Endothelial cell of umbilical vein (primary cell): ENCODE measurements around the gene ANKS1A.

Source experiments
- EZH2 ChIP-seq: IDR thresholded peaks from 2 replicates; pipeline ENCODE4 v1.6.1; 2012; ENCODE audit warnings: borderline replicate concordance, low read depth, mild to moderate bottlenecking, moderate library complexity, low read length, inconsistent platforms; ENCODE audit not compliant: severe bottlenecking
- JUN ChIP-seq: IDR thresholded peaks from 2 replicates; pipeline ENCODE4 v1.6.1; 2011; ENCODE audit warnings: borderline replicate concordance, low read depth; ENCODE audit not compliant: insufficient read length, insufficient read depth
- POLR2A ChIP-seq: IDR thresholded peaks from 2 replicates; pipeline ENCODE4 v1.6.1; 2012; ENCODE audit warnings: low read depth, mild to moderate bottlenecking, control low read depth, low read length
- POLR2AphosphoS5 ChIP-seq: IDR thresholded peaks from 2 replicates; pipeline ENCODE4 v1.6.1; 2012; ENCODE audit warnings: low read depth, mild to moderate bottlenecking, control low read depth, low read length, moderate library complexity; ENCODE audit not compliant: insufficient read depth
- TF ChIP-seq, protein P1 (sequence below), 2 donors: IDR thresholded peaks; 1 replicate in 1 of 2; 2 replicates in 1 of 2; pipeline ENCODE4 v1.5.1; 2011; ENCODE audit warnings: low read length in 2 of 2, mild to moderate bottlenecking in 2 of 2, moderate library complexity in 2 of 2, control low read depth in 1 of 2, inconsistent platforms in 1 of 2, low read depth in 1 of 2; ENCODE audit not compliant: insufficient read depth in 1 of 2; ENCODE audit errors: extremely low read depth in 1 of 2

DNA sequence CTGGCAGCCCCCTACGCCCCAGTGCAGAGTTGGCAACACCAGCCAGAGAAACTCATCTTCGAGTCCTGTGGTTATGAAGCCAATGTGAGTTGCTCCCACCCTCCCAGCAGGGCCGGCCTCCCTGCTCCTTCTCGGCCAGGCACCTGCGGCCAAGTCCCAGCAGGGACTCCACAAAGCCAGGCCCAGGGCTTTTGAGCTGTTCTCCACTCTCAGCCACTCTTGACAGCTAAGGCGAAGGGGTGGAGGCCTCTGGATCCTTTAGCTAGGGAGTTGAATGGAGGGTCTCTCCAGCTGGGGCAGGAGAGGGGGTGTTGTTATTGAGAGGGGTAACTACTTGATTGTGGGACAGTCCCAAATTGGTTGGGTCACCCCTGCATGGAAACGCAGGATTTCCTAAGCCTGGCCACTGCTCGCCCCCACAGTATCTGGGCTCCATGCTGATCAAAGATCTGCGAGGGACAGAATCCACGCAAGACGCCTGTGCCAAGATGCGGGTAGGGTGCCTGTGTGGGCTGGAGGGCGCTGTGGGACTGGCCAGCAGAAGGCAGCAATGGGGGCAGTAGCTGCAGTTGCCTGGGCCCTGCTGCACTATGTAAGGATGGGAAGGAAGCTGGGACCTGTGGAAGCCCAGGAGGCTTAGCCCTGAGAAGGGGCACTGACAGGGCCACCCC, 193.8 kb downstream of the ANKS1A start:
- TF ChIP-seq, protein P1, sequence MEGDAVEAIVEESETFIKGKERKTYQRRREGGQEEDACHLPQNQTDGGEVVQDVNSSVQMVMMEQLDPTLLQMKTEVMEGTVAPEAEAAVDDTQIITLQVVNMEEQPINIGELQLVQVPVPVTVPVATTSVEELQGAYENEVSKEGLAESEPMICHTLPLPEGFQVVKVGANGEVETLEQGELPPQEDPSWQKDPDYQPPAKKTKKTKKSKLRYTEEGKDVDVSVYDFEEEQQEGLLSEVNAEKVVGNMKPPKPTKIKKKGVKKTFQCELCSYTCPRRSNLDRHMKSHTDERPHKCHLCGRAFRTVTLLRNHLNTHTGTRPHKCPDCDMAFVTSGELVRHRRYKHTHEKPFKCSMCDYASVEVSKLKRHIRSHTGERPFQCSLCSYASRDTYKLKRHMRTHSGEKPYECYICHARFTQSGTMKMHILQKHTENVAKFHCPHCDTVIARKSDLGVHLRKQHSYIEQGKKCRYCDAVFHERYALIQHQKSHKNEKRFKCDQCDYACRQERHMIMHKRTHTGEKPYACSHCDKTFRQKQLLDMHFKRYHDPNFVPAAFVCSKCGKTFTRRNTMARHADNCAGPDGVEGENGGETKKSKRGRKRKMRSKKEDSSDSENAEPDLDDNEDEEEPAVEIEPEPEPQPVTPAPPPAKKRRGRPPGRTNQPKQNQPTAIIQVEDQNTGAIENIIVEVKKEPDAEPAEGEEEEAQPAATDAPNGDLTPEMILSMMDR (IDR thresholded peaks at IDR 0.05; ENCODE audit: extremely low read depth in 1 of 2, insufficient read depth in 1 of 2, low read depth in 1 of 2, low read length in 2 of 2), result no peak
- no peak for TF ChIP-seq EZH2
- no peak for TF ChIP-seq POLR2A
- no peak for TF ChIP-seq JUN
- no peak for TF ChIP-seq POLR2AphosphoS5
